Measurements from ENCODE around the gene KLRC3. TPM values are rescaled to one million over a fixed set of nuclear protein-coding genes. Genes with fewer than 3 reads are reported as not detected.
"Not testable (repeated sequence)": the region's sequence is repeated elsewhere in the genome, so short reads cannot be mapped to it uniquely, and the experiment has no call there.

KLRC3 gene
- total RNA-seq, 1 donor from 2014 or later = not detected

- Histone ChIP-seq H3K27me3 (no peaks in the 10 kb centered on the region), H3K36me3 (no peaks in the 10 kb centered on the region), H3K27ac (no peak overlapping the region), H3K4me1 (no peaks in the 10 kb centered on the region), H3K9me3 (no peaks in the 10 kb centered on the region), H3K4me3 (no peak overlapping the region)
- TF ChIP-seq POLR2A (IDR thresholded peaks at IDR 0.05) = no peak
- no peak for TF ChIP-seq CTCF (IDR thresholded peaks at IDR 0.05)
- no peak for TF ChIP-seq POLR2AphosphoS5 (IDR thresholded peaks at IDR 0.05; ENCODE audit: insufficient read depth in 1 of 2, low read depth in 1 of 2)
- intact Hi-C loops (cut with DNase I) = no loop called here
- DNase-seq (ENCODE audit: extremely low spot score in 2 of 2) = no peak
These were observed 15.6 kb downstream of the KLRC3 start for GRCh38 chr12:10404798-10405197.

- H3K27ac ChIP-seq = no peak overlapping the region
- TF ChIP-seq POLR2AphosphoS5 (IDR thresholded peaks at IDR 0.05; ENCODE audit: insufficient read depth in 1 of 2, low read depth in 1 of 2) = no peak
- TF ChIP-seq POLR2A (IDR thresholded peaks at IDR 0.05) = no peak
- TF ChIP-seq CTCF (IDR thresholded peaks at IDR 0.05) = no peak
- intact Hi-C loops (cut with DNase I) = no loop called here
These were observed 19.6 kb downstream of the KLRC3 start for GRCh38 chr12:10400829-10401228.

GRCh38 chr12:10398168-10398567 is 22.2 kb downstream of the KLRC3 start:
- no peak for DNase-seq (ENCODE audit: extremely low spot score in 2 of 2)
- no peaks in the 10 kb centered on the region for H3K4me1 ChIP-seq
- intact Hi-C loops (cut with DNase I) = no loop called here
- H3K27ac ChIP-seq = no peak overlapping the region
- no peaks in the 10 kb centered on the region for H3K27me3 ChIP-seq
- H3K4me3 ChIP-seq = no peak overlapping the region
- H3K36me3 ChIP-seq = no peaks in the 10 kb centered on the region
- no peak for TF ChIP-seq POLR2A (IDR thresholded peaks at IDR 0.05)
- no peak for TF ChIP-seq CTCF (IDR thresholded peaks at IDR 0.05)
- no peak for TF ChIP-seq POLR2AphosphoS5 (IDR thresholded peaks at IDR 0.05; ENCODE audit: insufficient read depth in 1 of 2, low read depth in 1 of 2)
- no peaks in the 10 kb centered on the region for H3K9me3 ChIP-seq

More at GRCh38 chr12:10400829-10401228, 19.6 kb downstream of the KLRC3 start:
- H3K27me3 ChIP-seq = no peaks in the 10 kb centered on the region
- no peaks in the 10 kb centered on the region for H3K36me3 ChIP-seq
- H3K4me1 ChIP-seq = no peaks in the 10 kb centered on the region
- H3K9me3 ChIP-seq = no peaks in the 10 kb centered on the region
- no peak for DNase-seq (ENCODE audit: extremely low spot score in 2 of 2)
- no peak overlapping the region for H3K4me3 ChIP-seq

- DNase-seq (ENCODE audit: extremely low spot score in 2 of 2) = no peak
- no peaks in the 10 kb centered on the region for H3K36me3 ChIP-seq
- no peaks in the 10 kb centered on the region for H3K4me1 ChIP-seq
- H3K9me3 ChIP-seq = no peaks in the 10 kb centered on the region
- H3K27me3 ChIP-seq = no peaks in the 10 kb centered on the region
- no peak overlapping the region for H3K4me3 ChIP-seq
- intact Hi-C loops (cut with DNase I) = no loop called here
- no peak for TF ChIP-seq POLR2A (IDR thresholded peaks at IDR 0.05)
- no peak for TF ChIP-seq POLR2AphosphoS5 (IDR thresholded peaks at IDR 0.05; ENCODE audit: insufficient read depth in 1 of 2, low read depth in 1 of 2)
- no peak for TF ChIP-seq CTCF (IDR thresholded peaks at IDR 0.05)
- H3K27ac ChIP-seq = no peak overlapping the region
These were observed 23.1 kb downstream of the KLRC3 start for GRCh38 chr12:10397296-10397695.

GRCh38 chr12:10396176-10396575 is 24.2 kb downstream of the KLRC3 start:
- H3K4me1 ChIP-seq; DNase-seq (ENCODE audit: extremely low spot score in 2 of 2); H3K27ac ChIP-seq; H3K36me3 ChIP-seq; H3K27me3 ChIP-seq; H3K4me3 ChIP-seq; H3K9me3 ChIP-seq; intact Hi-C loops (cut with DNase I): not testable (repeated sequence)
